ENCODE results near the gene SELENOM.

SELENOM gene

DNA sequence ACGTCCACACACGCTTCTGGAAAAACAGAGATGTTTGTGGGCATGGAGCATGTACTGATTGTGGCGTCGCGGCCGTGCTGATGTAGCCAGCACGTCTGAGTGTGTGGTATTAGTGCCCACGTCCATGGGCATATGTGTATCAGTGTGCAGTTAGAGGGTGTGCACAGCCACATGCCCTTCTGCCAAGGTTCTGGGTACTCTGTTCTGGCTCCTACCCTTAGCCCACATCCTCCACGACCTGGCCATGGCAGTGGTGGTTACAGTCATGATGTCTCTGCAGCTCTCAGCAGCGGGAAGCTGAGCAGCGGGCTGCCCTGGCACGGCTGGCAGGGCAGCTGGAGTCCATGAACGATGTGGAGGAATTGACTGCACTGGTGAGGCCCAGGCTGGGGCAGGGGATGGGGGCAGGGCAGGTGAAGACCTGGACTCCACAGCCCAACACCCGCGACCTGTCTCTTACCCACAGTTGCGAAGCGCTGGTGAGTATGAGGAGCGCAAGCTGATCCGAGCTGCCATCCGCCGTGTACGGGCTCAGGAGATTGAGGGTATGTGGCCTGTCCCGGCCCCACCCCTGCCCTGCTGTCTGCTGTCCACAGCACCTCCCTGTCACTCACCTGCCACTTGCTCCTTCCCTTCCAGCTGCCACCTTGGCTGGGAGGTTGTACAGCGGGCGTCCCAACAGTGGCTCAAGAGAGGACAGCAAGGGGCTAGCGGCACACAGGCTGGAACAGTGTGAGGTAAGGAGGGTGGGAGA is 19.0 kb downstream of the SELENOM start:
- H3K4me1 ChIP-seq (ENCODE audit: low read length) = peaks cover 9% of the 10 kb centered on the region
- no peaks in the 10 kb centered on the region for H3K36me3 ChIP-seq (replicated peaks; ENCODE audit: insufficient read depth, low read length)
- H4K20me1 ChIP-seq (ENCODE audit: insufficient read depth, low read length) = no peaks in the 10 kb centered on the region
- H3K9me3 ChIP-seq (replicated peaks; ENCODE audit: insufficient read depth, low read length) = no peaks in the 10 kb centered on the region
- DNase-seq = no peak
- peaks cover 12% of the 10 kb centered on the region; the same call in 1 of the 2 replicates for H3F3A ChIP-seq (ENCODE audit: insufficient read depth, low read length)
- TF ChIP-seq EZH2 (optimal IDR thresholded peaks at IDR 0.05; ENCODE audit: low read depth, low read length) = no peak
- TF ChIP-seq EZH2phosphoT487 (IDR thresholded peaks at IDR 0.05; ENCODE audit: low read length) = no peak
- TF ChIP-seq, protein P1, sequence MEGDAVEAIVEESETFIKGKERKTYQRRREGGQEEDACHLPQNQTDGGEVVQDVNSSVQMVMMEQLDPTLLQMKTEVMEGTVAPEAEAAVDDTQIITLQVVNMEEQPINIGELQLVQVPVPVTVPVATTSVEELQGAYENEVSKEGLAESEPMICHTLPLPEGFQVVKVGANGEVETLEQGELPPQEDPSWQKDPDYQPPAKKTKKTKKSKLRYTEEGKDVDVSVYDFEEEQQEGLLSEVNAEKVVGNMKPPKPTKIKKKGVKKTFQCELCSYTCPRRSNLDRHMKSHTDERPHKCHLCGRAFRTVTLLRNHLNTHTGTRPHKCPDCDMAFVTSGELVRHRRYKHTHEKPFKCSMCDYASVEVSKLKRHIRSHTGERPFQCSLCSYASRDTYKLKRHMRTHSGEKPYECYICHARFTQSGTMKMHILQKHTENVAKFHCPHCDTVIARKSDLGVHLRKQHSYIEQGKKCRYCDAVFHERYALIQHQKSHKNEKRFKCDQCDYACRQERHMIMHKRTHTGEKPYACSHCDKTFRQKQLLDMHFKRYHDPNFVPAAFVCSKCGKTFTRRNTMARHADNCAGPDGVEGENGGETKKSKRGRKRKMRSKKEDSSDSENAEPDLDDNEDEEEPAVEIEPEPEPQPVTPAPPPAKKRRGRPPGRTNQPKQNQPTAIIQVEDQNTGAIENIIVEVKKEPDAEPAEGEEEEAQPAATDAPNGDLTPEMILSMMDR (IDR thresholded peaks at IDR 0.05; ENCODE audit: low read length) = no peak
- H3K27ac ChIP-seq (ENCODE audit: low read length) = no peak overlapping the region
- no peak overlapping the region for H3K9ac ChIP-seq (ENCODE audit: low read length)
- no peaks in the 10 kb centered on the region for H3K9me2 ChIP-seq (replicated peaks; ENCODE audit: insufficient read depth, low read length)
- H2AFZ ChIP-seq (ENCODE audit: low read length) = no peak overlapping the region
- peaks cover 8% of the 10 kb centered on the region for H3K79me2 ChIP-seq (ENCODE audit: low read length)
- no peak overlapping the region for H3K4me2 ChIP-seq (ENCODE audit: low read depth, low read length)
- no peak overlapping the region for H3K4me3 ChIP-seq (ENCODE audit: low read length)
- H3K27me3 ChIP-seq (replicated peaks; ENCODE audit: insufficient read depth, low read length) = no peaks in the 10 kb centered on the region

DNA sequence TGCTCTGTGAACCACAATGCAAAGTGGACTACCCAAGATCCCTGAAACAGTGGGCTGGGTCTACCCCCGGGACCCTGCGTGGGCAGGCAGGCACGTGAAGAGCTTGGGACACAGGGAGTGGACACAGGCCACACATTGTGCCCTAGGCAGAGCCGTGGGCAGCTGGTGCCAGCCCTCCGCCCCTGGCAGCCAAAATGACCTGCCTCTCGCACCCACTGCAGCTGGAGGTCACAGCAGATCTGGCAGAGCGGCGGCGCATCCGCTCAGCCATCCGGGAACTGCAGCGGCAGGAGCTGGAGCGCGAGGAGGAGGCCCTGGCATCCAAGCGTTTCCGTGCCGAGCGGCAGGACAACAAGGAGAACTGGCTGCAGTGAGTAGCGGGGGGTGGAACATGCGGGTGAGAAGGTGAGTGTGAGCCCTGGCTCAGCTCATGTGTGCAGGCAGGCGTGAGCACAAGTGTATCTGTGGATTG is 19.6 kb downstream of the SELENOM start:
- Histone ChIP-seq H3K79me2 (ENCODE audit: low read length) (peaks cover 12% of the 10 kb centered on the region), H3K36me3 (replicated peaks; ENCODE audit: insufficient read depth, low read length) (no peaks in the 10 kb centered on the region)

DNA sequence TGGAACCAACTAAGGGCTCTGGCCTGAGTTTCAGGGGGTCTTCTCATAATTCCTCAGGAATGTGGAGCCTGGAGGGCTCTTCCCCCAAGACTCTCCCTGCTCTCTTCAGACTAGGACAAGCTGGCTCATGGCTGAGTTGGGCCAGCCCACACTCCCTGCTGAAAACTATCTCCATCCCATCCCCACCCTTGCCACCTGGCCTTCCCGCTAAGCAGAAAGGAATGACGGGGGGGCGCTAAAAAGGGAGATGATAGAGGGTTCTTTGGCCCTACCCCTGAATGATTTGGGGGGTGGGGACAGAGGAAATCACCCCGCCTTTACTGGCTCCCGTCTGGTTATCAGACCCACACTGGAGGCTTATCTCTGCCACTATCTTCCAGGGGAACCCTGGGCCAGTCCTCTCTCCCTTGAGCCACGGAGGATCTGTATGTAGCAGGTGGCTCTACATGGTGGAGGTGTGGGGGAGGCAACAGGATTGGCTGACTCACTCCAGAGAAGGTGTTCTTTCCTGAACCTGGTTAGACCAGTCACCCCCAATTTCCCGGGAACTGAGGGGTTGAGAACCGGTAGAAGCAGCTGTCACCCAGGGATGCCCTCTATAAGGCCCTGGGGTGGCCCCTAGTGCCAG is 20.6 kb downstream of the SELENOM start:
- Histone ChIP-seq H3K9me2 (replicated peaks; ENCODE audit: insufficient read depth, low read length) (no peaks in the 10 kb centered on the region), H2AFZ (ENCODE audit: low read length) (no peak overlapping the region), H4K20me1 (ENCODE audit: insufficient read depth, low read length) (no peaks in the 10 kb centered on the region), H3K36me3 (replicated peaks; ENCODE audit: insufficient read depth, low read length) (no peaks in the 10 kb centered on the region), H3K27me3 (replicated peaks; ENCODE audit: insufficient read depth, low read length) (no peaks in the 10 kb centered on the region), H3K4me1 (ENCODE audit: low read length) (peaks cover 23% of the 10 kb centered on the region), H3K27ac (ENCODE audit: low read length) (no peak overlapping the region), H3K79me2 (ENCODE audit: low read length) (peaks cover 22% of the 10 kb centered on the region), H3K4me3 (ENCODE audit: low read length) (no peak overlapping the region), H3K9ac (ENCODE audit: low read length) (no peak overlapping the region), H3F3A (ENCODE audit: insufficient read depth, low read length) (peaks cover 16% of the 10 kb centered on the region; the same call in 1 of the 2 replicates), H3K4me2 (ENCODE audit: low read depth, low read length) (no peak overlapping the region), H3K9me3 (replicated peaks; ENCODE audit: insufficient read depth, low read length) (no peaks in the 10 kb centered on the region)
- DNase-seq = no peak
- TF ChIP-seq, protein P1 (IDR thresholded peaks at IDR 0.05; ENCODE audit: low read length) = no peak
- no peak for TF ChIP-seq EZH2 (optimal IDR thresholded peaks at IDR 0.05; ENCODE audit: low read depth, low read length)
- no peak for TF ChIP-seq EZH2phosphoT487 (IDR thresholded peaks at IDR 0.05; ENCODE audit: low read length)

More for the DNA sequence above, 19.6 kb downstream of the SELENOM start:
- Histone ChIP-seq H2AFZ (ENCODE audit: low read length) (no peak overlapping the region), H4K20me1 (ENCODE audit: insufficient read depth, low read length) (no peaks in the 10 kb centered on the region), H3K4me3 (ENCODE audit: low read length) (no peak overlapping the region), H3F3A (ENCODE audit: insufficient read depth, low read length) (peaks cover 12% of the 10 kb centered on the region; the same call in 1 of the 2 replicates), H3K9me3 (replicated peaks; ENCODE audit: insufficient read depth, low read length) (no peaks in the 10 kb centered on the region), H3K4me2 (ENCODE audit: low read depth, low read length) (no peak overlapping the region), H3K9me2 (replicated peaks; ENCODE audit: insufficient read depth, low read length) (no peaks in the 10 kb centered on the region), H3K27ac (ENCODE audit: low read length) (no peak overlapping the region), H3K9ac (ENCODE audit: low read length) (no peak overlapping the region), H3K4me1 (ENCODE audit: low read length) (peaks cover 15% of the 10 kb centered on the region), H3K27me3 (replicated peaks; ENCODE audit: insufficient read depth, low read length) (no peaks in the 10 kb centered on the region)
- TF ChIP-seq EZH2phosphoT487 (IDR thresholded peaks at IDR 0.05; ENCODE audit: low read length) (no peak), EZH2 (optimal IDR thresholded peaks at IDR 0.05; ENCODE audit: low read depth, low read length) (no peak)
- TF ChIP-seq, protein P1 (IDR thresholded peaks at IDR 0.05; ENCODE audit: low read length) = no peak
- DNase-seq = no peak
